ENCODE results near the gene GSG1L.

GSG1L gene

GRCh38 chr16:27818246-27818645 lies 245.3 kb downstream of the GSG1L start:
- DNase-seq (ENCODE audit: low spot score), result no peak

GRCh38 chr16:27817038-27817437 lies 246.5 kb downstream of the GSG1L start:
- no peak for DNase-seq (ENCODE audit: low spot score)

GRCh38 chr16:27816561-27816960 lies 247.0 kb downstream of the GSG1L start:
- DNase-seq (ENCODE audit: low spot score), result no peak

- DNase-seq (ENCODE audit: low spot score), result no peak
Measured at GRCh38 chr16:27813591-27813990, 249.9 kb downstream of the GSG1L start.

GRCh38 chr16:27811881-27812280 lies 251.6 kb downstream of the GSG1L start:
- DNase-seq (ENCODE audit: low spot score), result no peak

- DNase-seq (ENCODE audit: low spot score), result no peak
Measured at GRCh38 chr16:27806986-27807385, 256.5 kb downstream of the GSG1L start.

GRCh38 chr16:27806388-27806787 lies 257.1 kb downstream of the GSG1L start:
- DNase-seq (ENCODE audit: low spot score), result no peak

GRCh38 chr16:27805828-27806351 lies 257.6 kb downstream of the GSG1L start:
- no peak for DNase-seq (ENCODE audit: low spot score)

- DNase-seq (ENCODE audit: low spot score), result no peak
Measured at GRCh38 chr16:27803775-27804549, 259.6 kb downstream of the GSG1L start.

- no peak for DNase-seq (ENCODE audit: low spot score)
Measured at GRCh38 chr16:27802664-27803439, 260.7 kb downstream of the GSG1L start.

- no peak for DNase-seq (ENCODE audit: low spot score)
Measured at GRCh38 chr16:27801289-27801945, 262.1 kb downstream of the GSG1L start.

GRCh38 chr16:27800817-27801216 lies 262.7 kb downstream of the GSG1L start:
- no peak for DNase-seq (ENCODE audit: low spot score)

- no peak for DNase-seq (ENCODE audit: low spot score)
Measured at GRCh38 chr16:27799896-27800295, 263.6 kb downstream of the GSG1L start.

- no peak for DNase-seq (ENCODE audit: low spot score)
Measured at GRCh38 chr16:27798241-27798640, 265.3 kb downstream of the GSG1L start.

- DNase-seq (ENCODE audit: low spot score), result peak; percentile 14
Measured at GRCh38 chr16:27795992-27796614, 267.4 kb downstream of the GSG1L start.

- DNase-seq (ENCODE audit: low spot score), result no peak
Measured at GRCh38 chr16:27793249-27793622, 270.3 kb downstream of the GSG1L start.

GRCh38 chr16:27792486-27793248 lies 270.8 kb downstream of the GSG1L start:
- no peak for DNase-seq (ENCODE audit: low spot score)

- no peak for DNase-seq (ENCODE audit: low spot score)
Measured at GRCh38 chr16:27791404-27791719, 272.2 kb downstream of the GSG1L start.

- no peak for DNase-seq (ENCODE audit: low spot score)
Measured at GRCh38 chr16:27790546-27791403, 272.7 kb downstream of the GSG1L start.

- no peak for DNase-seq (ENCODE audit: low spot score)
Measured at GRCh38 chr16:27789595-27790241, 273.8 kb downstream of the GSG1L start.
